Large intestine (tissue), 3 donors: Measurements from ENCODE around the gene RNMT. TPM values are rescaled to one million over a fixed set of nuclear protein-coding genes. Genes with fewer than 3 reads are reported as not detected.

Experiments
- DNase-seq, 2 donors: peaks; one replicate each; pipeline versions ENCODE4 v3.0.0 to v3.0.0-alpha.2; 2013
- H3K27ac ChIP-seq: one replicate; pipeline ENCODE4 v1.5.1; 2013; ENCODE audit warnings: low read length
- H3K27me3 ChIP-seq: 2 replicates; pipeline ENCODE4 v1.6.1; 2013; ENCODE audit warnings: low read length; ENCODE audit not compliant: control insufficient read depth, insufficient read depth
- H3K36me3 ChIP-seq: 2 replicates; pipeline ENCODE4 v1.6.1; 2013; ENCODE audit warnings: low read length; ENCODE audit not compliant: control insufficient read depth, insufficient read depth
- H3K4me1 ChIP-seq: one replicate; pipeline ENCODE4 v1.6.1; 2013; ENCODE audit warnings: low read length; ENCODE audit not compliant: control insufficient read depth, insufficient read depth
- H3K4me3 ChIP-seq: one replicate; pipeline ENCODE4 v1.5.1; 2013; ENCODE audit warnings: low read length
- H3K9me3 ChIP-seq: one replicate; pipeline ENCODE4 v1.6.1; 2013; ENCODE audit warnings: mild to moderate bottlenecking, low read depth, low read length, moderate library complexity; ENCODE audit not compliant: control insufficient read depth
- WGBS: methylation state at CpG from one replicate; pipeline ENCODE4 v1.1.5; 2013; ENCODE audit warnings: low lambda C conversion rate; ENCODE audit not compliant: insufficient coverage; 5-methylcytosine and 5-hydroxymethylcytosine counted together
- polyA plus RNA-seq: library from polyadenylated mRNA; unstranded; fragments of 120-200 nt; gene quantifications from one replicate; pipeline ENCODE4 v1.2.1, GENCODE V29; 2013

Gene RNMT
- polyA plus RNA-seq, 1 donor: 31.3 TPM

DNA sequence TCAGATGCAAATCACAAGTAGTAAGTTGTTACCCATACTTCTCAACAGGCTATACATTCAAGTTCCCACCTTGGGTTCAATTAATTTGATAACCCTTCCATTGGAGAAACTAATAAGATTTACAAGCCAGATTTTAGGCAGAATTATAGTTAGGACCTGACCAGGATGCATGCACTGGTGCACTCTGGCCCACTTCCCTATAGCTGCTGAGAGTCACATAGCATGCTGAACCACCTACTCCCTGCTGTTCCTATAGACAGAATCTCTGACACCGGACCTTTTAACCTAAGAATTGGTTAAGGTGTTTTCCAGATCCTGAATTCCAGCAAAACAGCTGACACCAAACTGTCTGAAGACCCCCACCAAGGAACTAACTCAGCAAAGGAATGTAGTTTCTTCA is 26.3 kb upstream of the RNMT start:
- H3K27ac ChIP-seq: no peak overlapping the region
- H3K9me3 ChIP-seq: peaks cover 13% of the 10 kb centered on the region
- H3K4me1 ChIP-seq: no peaks in the 10 kb centered on the region
- DNase-seq: no peak
- H3K4me3 ChIP-seq: no peak overlapping the region
- no peaks in the 10 kb centered on the region for H3K27me3 ChIP-seq
- no CpG with 5 or more reads among the region's 1 CpG for WGBS
- no peaks in the 10 kb centered on the region for H3K36me3 ChIP-seq

DNA sequence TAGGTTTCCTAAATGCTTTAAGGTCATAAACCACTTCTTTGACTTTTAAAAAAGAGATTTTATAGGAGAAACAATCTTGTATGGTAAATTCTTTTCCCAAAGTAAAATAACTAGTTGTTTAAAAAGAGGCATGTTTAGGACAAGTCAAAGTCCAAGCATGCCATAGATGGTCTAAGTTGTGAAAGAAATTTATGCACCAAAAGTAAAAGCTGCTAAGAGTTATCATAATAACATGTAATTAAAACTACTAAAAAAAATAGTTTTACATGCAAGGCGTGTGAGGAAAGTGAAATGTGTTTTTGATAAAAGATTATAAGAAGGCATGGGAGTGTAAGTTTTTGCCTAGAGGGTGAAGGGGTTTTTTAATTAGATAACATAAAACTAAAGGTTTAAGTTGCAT is 22.6 kb upstream of the RNMT start:
- peaks cover 7% of the 10 kb centered on the region for H3K9me3 ChIP-seq
- no peaks in the 10 kb centered on the region for H3K27me3 ChIP-seq

DNA sequence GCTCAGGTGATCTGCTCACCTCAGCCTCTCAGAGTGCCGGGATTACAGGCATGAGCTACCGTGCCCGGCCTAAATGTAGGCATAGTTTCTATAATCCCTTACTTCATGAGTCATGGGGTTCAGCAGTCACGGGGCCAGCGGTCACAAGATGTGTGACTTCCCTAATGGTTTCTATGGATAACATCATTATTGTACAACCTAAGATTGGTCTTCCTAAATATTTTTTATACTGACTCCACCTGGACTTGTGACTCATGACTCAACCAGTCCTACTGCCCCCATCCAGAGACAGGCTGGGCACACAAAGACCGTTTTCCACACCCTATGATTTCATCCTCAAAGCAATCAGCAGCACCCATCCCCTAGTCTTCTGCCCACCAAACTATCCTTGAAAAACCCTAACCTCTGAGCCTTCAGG is 16.1 kb upstream of the RNMT start:
- H3K27ac ChIP-seq: no peak overlapping the region
- no peak overlapping the region for H3K4me3 ChIP-seq
- H3K36me3 ChIP-seq: no peaks in the 10 kb centered on the region
- H3K9me3 ChIP-seq: no peaks in the 10 kb centered on the region
- no peaks in the 10 kb centered on the region for H3K4me1 ChIP-seq
- DNase-seq: no peak
- H3K27me3 ChIP-seq: no peaks in the 10 kb centered on the region
- WGBS: no CpG with 5 or more reads among the region's 6 CpGs

More for the DNA sequence above, 22.6 kb upstream of the RNMT start:
- no peaks in the 10 kb centered on the region for H3K36me3 ChIP-seq
- 100% methylated on average over 1 of the region's 1 CpG for WGBS
- H3K27ac ChIP-seq: no peak overlapping the region
- H3K4me3 ChIP-seq: no peak overlapping the region
- DNase-seq: no peak
- no peaks in the 10 kb centered on the region for H3K4me1 ChIP-seq

DNA sequence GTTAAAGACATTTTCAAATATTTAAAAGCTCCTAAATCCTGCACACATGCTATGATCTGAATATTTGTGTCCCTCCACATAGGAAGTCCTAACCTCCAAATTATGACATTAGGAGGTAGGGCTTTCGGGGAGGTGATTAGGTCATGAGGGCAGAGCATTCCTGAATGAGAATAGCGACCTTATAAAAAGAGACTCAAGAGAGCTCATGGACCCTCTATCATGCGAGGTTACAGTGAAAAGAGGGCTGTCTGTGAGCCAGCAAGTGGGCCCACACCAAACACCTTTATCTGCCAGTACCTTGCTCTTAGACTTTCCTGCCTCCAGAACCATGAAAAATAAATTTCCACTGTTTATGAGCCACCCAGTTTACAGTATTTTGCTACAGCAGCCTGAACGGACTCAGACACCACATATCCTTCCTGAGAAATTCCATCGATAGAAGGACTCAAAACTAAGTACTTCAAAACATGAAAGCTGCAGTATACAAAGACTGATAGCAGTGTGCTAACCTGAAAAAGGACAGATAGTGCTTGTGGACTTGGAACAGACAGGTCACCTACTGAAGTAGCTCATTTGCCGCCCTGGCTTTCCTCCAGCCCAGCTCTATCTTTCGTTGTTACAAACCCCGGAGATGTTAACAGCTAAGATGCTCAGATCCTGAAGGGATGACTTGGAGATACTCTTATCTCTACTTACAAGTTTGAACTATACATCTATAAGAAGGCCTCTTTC is 13.9 kb upstream of the RNMT start:
- Histone ChIP-seq H3K27ac (no peak overlapping the region), H3K4me1 (no peaks in the 10 kb centered on the region), H3K4me3 (no peak overlapping the region), H3K36me3 (no peaks in the 10 kb centered on the region), H3K27me3 (no peaks in the 10 kb centered on the region), H3K9me3 (no peaks in the 10 kb centered on the region)
- no CpG with 5 or more reads among the region's 8 CpGs for WGBS
- no peak for DNase-seq

DNA sequence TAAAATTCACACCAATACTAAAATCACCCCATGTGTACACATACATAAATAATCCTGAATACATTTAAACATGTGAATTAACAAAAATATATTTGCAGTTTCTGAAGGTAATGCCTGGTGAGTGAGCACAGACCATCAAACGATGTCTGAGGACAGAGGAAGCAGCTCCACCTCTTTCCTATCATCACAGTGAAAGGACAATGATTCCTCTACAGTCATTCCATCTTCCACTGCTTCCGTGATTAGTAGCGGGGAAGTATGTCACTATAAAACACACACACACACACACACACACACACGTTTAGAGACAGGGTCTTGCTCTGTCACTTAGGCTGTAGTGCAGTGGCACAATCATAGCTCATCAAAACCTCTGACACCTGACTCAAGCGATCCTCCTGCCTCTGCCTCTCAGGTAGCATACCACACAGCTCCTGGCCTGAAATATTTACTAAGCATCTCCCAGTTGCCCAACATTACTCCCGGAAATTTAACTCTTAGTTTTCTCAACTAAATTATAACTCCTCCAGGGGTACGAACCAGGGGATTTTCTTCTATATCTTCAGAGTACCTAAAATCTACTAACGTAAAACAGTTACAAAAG is 12.9 kb upstream of the RNMT start:
- WGBS: no CpG with 5 or more reads among the region's 8 CpGs
- Histone ChIP-seq H3K36me3 (no peaks in the 10 kb centered on the region), H3K9me3 (no peaks in the 10 kb centered on the region), H3K4me1 (no peaks in the 10 kb centered on the region), H3K4me3 (no peak overlapping the region), H3K27me3 (no peaks in the 10 kb centered on the region), H3K27ac (no peak overlapping the region)
- no peak for DNase-seq

DNA sequence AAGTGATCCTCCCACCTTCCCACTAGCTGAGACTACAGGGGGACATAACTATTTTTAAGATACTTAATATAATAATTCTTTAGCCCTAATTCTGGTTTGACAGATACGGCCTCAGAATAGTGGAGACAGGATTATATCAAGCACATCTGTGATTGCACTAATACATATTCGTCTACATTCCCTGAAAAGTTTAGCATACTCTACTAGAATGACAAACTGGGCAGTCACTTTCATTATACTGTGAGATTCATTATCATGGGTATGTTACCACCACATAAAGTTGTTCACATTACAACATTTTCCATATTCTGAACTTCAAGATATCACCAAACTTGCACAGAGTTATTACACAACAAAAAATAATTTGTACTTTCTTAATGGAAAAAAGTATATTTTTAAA is 11.1 kb upstream of the RNMT start:
- H3K27me3 ChIP-seq: no peaks in the 10 kb centered on the region
- no peak for DNase-seq
- H3K4me1 ChIP-seq: no peaks in the 10 kb centered on the region
- no peak overlapping the region for H3K4me3 ChIP-seq
- no peaks in the 10 kb centered on the region for H3K9me3 ChIP-seq
- WGBS: 83% methylated on average over 1 of the region's 2 CpGs
- H3K27ac ChIP-seq: no peak overlapping the region
- H3K36me3 ChIP-seq: no peaks in the 10 kb centered on the region

DNA sequence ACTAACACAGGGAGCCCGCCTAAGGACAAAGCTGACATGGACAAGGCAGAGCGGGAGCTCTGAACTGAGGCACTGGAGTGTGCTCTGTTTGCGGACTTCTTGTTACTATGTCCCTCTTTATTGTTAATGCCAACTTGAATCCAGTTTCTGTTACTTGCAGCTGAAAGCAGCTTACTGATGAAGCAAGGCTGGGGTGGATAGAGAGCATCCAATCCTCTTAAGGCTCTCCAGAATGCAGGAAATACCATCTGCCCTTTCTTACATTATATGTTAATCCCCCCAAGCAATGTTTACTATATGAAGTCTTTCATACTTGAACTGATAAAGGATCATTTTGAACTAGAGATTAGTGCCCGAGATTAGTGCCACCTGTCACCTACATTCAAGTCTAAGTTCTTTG is 9.6 kb upstream of the RNMT start:
- no peak for DNase-seq
- Histone ChIP-seq H3K4me3 (no peak overlapping the region), H3K27me3 (no peaks in the 10 kb centered on the region), H3K4me1 (no peaks in the 10 kb centered on the region), H3K27ac (no peak overlapping the region), H3K9me3 (no peaks in the 10 kb centered on the region), H3K36me3 (peaks cover 2% of the 10 kb centered on the region)
- WGBS: 100% methylated on average over 1 of the region's 4 CpGs

DNA sequence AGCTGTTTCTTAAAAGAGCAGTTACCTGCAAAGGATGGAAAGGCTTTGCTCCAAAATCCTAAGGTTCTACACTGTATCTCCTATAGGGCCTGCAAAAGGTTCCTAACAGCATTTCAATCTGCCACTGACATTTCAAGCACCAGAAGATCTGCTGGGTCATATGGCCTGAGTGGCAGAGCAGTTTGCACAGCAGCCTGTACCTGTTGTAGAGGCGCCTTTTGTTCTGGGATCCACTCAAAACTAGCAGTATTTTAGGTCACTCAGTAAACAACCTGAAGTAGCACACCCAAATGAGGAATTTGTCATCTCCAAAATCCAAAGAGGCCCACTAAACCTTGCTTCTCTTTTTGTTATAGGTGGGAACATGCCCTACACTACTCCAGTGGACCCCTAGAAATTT is 6.3 kb upstream of the RNMT start:
- Histone ChIP-seq H3K36me3 (peaks cover 2% of the 10 kb centered on the region), H3K27me3 (no peaks in the 10 kb centered on the region), H3K4me1 (no peaks in the 10 kb centered on the region), H3K27ac (no peak overlapping the region), H3K4me3 (no peak overlapping the region), H3K9me3 (no peaks in the 10 kb centered on the region)
- DNase-seq: no peak
- no CpG with 5 or more reads among the region's 1 CpG for WGBS

DNA sequence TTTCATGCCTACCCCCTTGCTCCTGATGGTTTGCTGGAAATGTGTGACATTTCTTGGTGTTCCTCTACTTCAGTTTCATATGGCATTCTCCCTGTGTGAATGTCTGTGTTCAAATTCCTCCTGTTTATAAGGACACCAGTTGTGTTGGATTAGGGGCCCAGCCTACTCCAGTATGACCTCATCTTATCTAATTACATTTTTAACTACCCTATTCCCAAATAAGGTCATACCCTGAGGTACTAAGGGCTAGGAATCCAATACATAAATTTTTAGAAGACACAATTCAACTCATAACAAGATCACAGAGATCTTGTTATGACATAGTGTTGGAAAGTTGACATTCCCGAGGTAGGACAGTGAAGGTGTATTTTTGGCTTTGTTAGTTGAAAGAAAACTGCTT is 5.6 kb upstream of the RNMT start:
- H3K36me3 ChIP-seq: peaks cover 2% of the 10 kb centered on the region
- WGBS: no CpG with 5 or more reads among the region's 1 CpG
- no peak overlapping the region for H3K27ac ChIP-seq
- DNase-seq: no peak
- H3K27me3 ChIP-seq: no peaks in the 10 kb centered on the region
- no peaks in the 10 kb centered on the region for H3K4me1 ChIP-seq
- no peaks in the 10 kb centered on the region for H3K9me3 ChIP-seq
- H3K4me3 ChIP-seq: no peak overlapping the region

DNA sequence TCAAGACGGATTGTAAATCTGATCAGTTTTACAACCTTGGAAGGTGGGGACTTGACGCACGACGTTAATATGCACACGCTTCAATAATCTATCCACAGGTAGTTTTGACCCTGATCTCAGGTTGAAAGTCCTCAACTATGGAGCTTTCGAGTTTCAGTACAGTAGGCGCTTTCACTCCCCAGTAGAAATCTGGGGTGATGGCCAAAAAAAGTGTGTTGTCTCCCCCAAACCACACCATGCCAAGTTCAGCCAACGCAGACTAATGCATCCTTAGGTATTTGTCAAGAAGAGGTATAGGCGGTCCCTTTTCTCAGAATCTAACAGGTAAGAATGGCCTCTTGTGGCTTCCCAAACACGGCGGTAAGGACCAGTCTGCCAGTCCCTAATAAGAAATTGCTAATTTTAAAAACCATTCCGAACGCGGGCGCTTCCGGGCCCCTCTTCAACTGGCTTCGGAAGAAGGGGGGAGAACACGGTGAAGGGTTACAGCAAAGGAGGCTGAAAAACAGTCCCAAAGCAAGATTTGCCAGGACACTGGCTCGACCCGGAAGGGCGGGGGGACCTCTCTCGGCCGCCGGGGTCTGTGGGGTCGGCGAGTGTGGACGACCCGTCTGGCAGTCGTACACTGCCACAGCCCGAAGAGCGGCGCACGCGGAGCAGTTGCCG is 774 bp upstream of the RNMT start:
- Histone ChIP-seq H3K4me3 (peak overlapping the region; percentile 98), H3K4me1 (no peaks in the 10 kb centered on the region), H3K27ac (peak overlapping the region; percentile 90), H3K9me3 (no peaks in the 10 kb centered on the region), H3K27me3 (no peaks in the 10 kb centered on the region), H3K36me3 (peaks cover 2% of the 10 kb centered on the region)
- 0% methylated on average over 4 of the region's 35 CpGs for WGBS
- peak; percentile 36 to 76 for DNase-seq
